ENCODE measurements around the gene CKLF. TPM values are rescaled to one million over a fixed set of nuclear protein-coding genes. Genes with fewer than 3 reads are reported as not detected.
"Not testable (repeated sequence)": the region's sequence is repeated elsewhere in the genome, so short reads cannot be mapped to it uniquely, and the experiment has no call there.

The CKLF gene
- total and polyA plus RNA-seq, 12 donors = 19.6 to 67.9 (median 39.1) TPM

DNA sequence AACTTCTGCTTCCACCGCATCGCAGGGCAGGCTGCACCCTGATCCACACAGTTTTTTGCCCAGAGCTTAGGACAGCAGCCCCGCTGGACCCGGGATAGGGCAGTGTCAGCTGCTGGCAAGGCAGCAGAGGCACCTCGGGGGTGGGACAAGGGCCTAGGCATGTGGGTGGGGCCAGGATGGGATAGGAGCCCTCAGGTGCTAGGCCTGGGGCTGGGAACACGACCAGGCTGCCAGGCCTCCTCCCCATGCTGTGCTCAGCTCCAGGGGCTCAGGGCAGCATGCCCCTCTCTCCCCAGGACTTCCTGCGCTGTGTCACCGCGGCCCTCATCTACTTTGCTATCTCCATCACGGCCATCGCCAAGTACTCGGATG lies 56.7 kb downstream of the CKLF start:
- 84 to 89% (median 87%) methylated on average over 5 to 12 of the region's 12 CpGs for WGBS, 4 donors
- Histone ChIP-seq H3K4me1 (replicated peaks in 1 of 2) (peaks cover 0 to 7% of the 10 kb centered on the region in 2 donors), H3K27ac (no peak overlapping the region), H3K27me3 (no peaks in the 10 kb centered on the region), H3K4me3 (no peak overlapping the region), H3K9me3 (replicated peaks in 1 of 3) (no peaks in the 10 kb centered on the region), H3K36me3 (replicated peaks in 1 of 2) (peaks cover 0 to 42% of the 10 kb centered on the region in 2 donors)
- TF ChIP-seq CTCF (IDR thresholded peaks at IDR 0.05) = no peak
- TF ChIP-seq POLR2A (IDR thresholded peaks at IDR 0.05) = no peak
- no peak for DNase-seq
- intact Hi-C loops (cut with DNase I) = loop anchor here (10.0 kb wide), 4 partner anchors 116 to 256 kb away; no protein-coding TSS in a partner anchor

- H3K36me3 ChIP-seq (replicated peaks in 1 of 2) = peaks cover 0 to 42% of the 10 kb centered on the region in 2 donors
These were observed 57.9 kb downstream of the CKLF start for GRCh38 chr16:66610111-66610820.

DNA sequence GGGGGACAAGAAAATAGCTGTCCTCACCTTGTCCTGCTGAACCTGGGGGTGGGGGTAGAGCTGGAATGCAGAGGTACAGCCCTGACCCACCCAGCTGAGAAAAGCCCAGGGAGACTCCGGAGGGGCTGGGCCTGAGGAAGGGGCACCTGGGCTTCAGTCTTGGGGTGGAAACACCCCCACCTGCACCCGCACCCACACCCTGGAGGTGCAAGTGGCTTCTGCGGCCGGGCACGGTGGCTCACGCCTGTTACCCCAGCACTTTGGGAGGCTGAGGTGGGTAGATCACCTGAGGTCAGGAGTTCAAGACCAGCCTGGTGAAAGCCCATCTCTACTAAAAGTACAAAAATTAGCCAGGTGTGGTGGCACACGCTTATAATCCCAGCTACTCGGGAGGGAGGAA lies 59.5 kb downstream of the CKLF start:
- WGBS, 4 donors = 94 to 99% (median 95%) methylated on average over 7 to 8 of the region's 8 CpGs
- H3K4me1 ChIP-seq (replicated peaks in 1 of 2) = peaks cover 7 to 17% of the 10 kb centered on the region in 2 donors
- H3K4me3 ChIP-seq; H3K27me3 ChIP-seq; H3K9me3 ChIP-seq (replicated peaks in 1 of 3); H3K27ac ChIP-seq; intact Hi-C loops (cut with DNase I); DNase-seq: not testable (repeated sequence)
- peaks cover 0 to 42% of the 10 kb centered on the region in 2 donors for H3K36me3 ChIP-seq (replicated peaks in 1 of 2)

More at GRCh38 chr16:66610111-66610820, 57.9 kb downstream of the CKLF start:
- intact Hi-C loops (cut with DNase I) = no loop called here
- DNase-seq = peak in 1 of 7 donors; percentile 46
- 89 to 94% (median 91%) methylated on average over 9 to 14 of the region's 14 CpGs for WGBS, 4 donors
- TF ChIP-seq POLR2A (IDR thresholded peaks at IDR 0.05) = no peak
- no peak for TF ChIP-seq CTCF (IDR thresholded peaks at IDR 0.05)
- Histone ChIP-seq H3K9me3 (replicated peaks in 1 of 3) (no peaks in the 10 kb centered on the region), H3K27me3 (no peaks in the 10 kb centered on the region), H3K4me1 (replicated peaks in 1 of 2) (peaks cover 0 to 7% of the 10 kb centered on the region in 2 donors), H3K4me3 (no peak overlapping the region), H3K27ac (no peak overlapping the region)

GRCh38 chr16:66612422-66612821 lies 60.0 kb downstream of the CKLF start:
- Histone ChIP-seq H3K36me3 (replicated peaks in 1 of 2) (peaks cover 0 to 42% of the 10 kb centered on the region in 2 donors), H3K9me3 (replicated peaks in 1 of 3) (no peaks in the 10 kb centered on the region), H3K4me1 (replicated peaks in 1 of 2) (peaks cover 7 to 22% of the 10 kb centered on the region in 2 donors), H3K27ac (no peak overlapping the region), H3K4me3 (no peak overlapping the region), H3K27me3 (no peaks in the 10 kb centered on the region)
- no peak for DNase-seq
- no peak for TF ChIP-seq CTCF (IDR thresholded peaks at IDR 0.05)
- TF ChIP-seq POLR2A (IDR thresholded peaks at IDR 0.05) = no peak
- intact Hi-C loops (cut with DNase I) = no loop called here
- WGBS, 4 donors = 88 to 96% (median 93%) methylated on average over 9 to 14 of the region's 14 CpGs

Measured in adrenal gland (tissue), 12 donors.